Smooth muscle cell (in vitro differentiated cells): ENCODE measurements around the gene PATJ. TPM values are rescaled to one million over a fixed set of nuclear protein-coding genes. Genes with fewer than 3 reads are reported as not detected.

ENCODE experiments used
- DNase-seq: peaks from one replicate; lab custom pipeline; 2025; ENCODE audit not compliant: unreplicated experiment; lab: John Stamatoyannopoulos, UW
- H2AFZ ChIP-seq: fragments of 200-600 bp; sonication (generic); 2 replicates; pipeline ENCODE4 v1.6.0; 2016; ENCODE audit warnings: antibody characterized with exemption, low read depth, mild to moderate bottlenecking
- H3F3A ChIP-seq: fragments of 200-600 bp; sonication (generic); 2 replicates; pipeline ENCODE4 v1.6.0; 2017; ENCODE audit warnings: antibody characterized with exemption, low read depth
- H3K27ac ChIP-seq: fragments of 200-600 bp; sonication (generic); 2 replicates; pipeline ENCODE4 v1.5.1; 2016; ENCODE audit warnings: low read depth, mild to moderate bottlenecking
- H3K27me3 ChIP-seq: fragments of 200-600 bp; sonication (generic); 2 replicates; pipeline ENCODE4 v1.6.1; 2016; ENCODE audit warnings: low read depth, mild to moderate bottlenecking
- H3K36me3 ChIP-seq: fragments of 200-600 bp; sonication (generic); 2 replicates; pipeline ENCODE4 v1.5.1; 2016; ENCODE audit warnings: low read depth
- H3K4me1 ChIP-seq: fragments of 200-600 bp; sonication (generic); 2 replicates; pipeline ENCODE4 v1.5.1; 2016; ENCODE audit warnings: low read depth
- H3K4me2 ChIP-seq: fragments of 200-600 bp; sonication (generic); 2 replicates; pipeline ENCODE4 v1.6.0; 2016; ENCODE audit warnings: mild to moderate bottlenecking
- H3K4me3 ChIP-seq: fragments of 200-600 bp; sonication (generic); 2 replicates; pipeline ENCODE4 v1.5.1; 2016; ENCODE audit warnings: mild to moderate bottlenecking
- H3K79me2 ChIP-seq: fragments of 200-600 bp; sonication (generic); 2 replicates; pipeline ENCODE4 v1.6.0; 2016; ENCODE audit warnings: low read depth, mild to moderate bottlenecking
- H3K9ac ChIP-seq: fragments of 200-600 bp; sonication (generic); 2 replicates; pipeline ENCODE4 v1.6.0; 2016; ENCODE audit warnings: low read depth
- H3K9me3 ChIP-seq: fragments of 200-600 bp; sonication (generic); replicated peaks from 2 replicates; pipeline ENCODE4 v1.5.1; 2016; ENCODE audit warnings: low read depth
- H4K20me1 ChIP-seq: fragments of 200-600 bp; sonication (generic); 2 replicates; pipeline ENCODE4 v1.6.0; 2016; ENCODE audit warnings: low read depth
- CTCF ChIP-seq: fragments of 200-600 bp; sonication (generic); IDR thresholded peaks from 2 replicates; pipeline ENCODE4 v1.5.1; 2017; ENCODE audit warnings: borderline replicate concordance, mild to moderate bottlenecking, antibody characterized with exemption; ENCODE audit not compliant: insufficient read depth, poor library complexity, severe bottlenecking
- WGBS: methylation state at CpG from one replicate; pipeline ENCODE4 v1.1.7; 2016; ENCODE audit warnings: low lambda C conversion rate; 5-methylcytosine and 5-hydroxymethylcytosine counted together
- polyA plus RNA-seq: library from polyadenylated mRNA; unstranded; fragments of >200 nt; fragmentation: Nextera tagmentation; extraction: Ambion mirVana; gene quantifications from 2 replicates; pipeline ENCODE4 v1.2.1, GENCODE V29; 2016
- total RNA-seq: library from RNA; depleted of rRNA; stranded (reverse); fragments of >200 nt; gene quantifications from 2 replicates; pipeline ENCODE4 v1.2.3, GENCODE V29; 2014

PATJ gene
- total RNA-seq (12.3 and 28.6 TPM in 2 replicates), polyA plus RNA-seq (3.5 and 11.3 TPM in 2 replicates)

DNA sequence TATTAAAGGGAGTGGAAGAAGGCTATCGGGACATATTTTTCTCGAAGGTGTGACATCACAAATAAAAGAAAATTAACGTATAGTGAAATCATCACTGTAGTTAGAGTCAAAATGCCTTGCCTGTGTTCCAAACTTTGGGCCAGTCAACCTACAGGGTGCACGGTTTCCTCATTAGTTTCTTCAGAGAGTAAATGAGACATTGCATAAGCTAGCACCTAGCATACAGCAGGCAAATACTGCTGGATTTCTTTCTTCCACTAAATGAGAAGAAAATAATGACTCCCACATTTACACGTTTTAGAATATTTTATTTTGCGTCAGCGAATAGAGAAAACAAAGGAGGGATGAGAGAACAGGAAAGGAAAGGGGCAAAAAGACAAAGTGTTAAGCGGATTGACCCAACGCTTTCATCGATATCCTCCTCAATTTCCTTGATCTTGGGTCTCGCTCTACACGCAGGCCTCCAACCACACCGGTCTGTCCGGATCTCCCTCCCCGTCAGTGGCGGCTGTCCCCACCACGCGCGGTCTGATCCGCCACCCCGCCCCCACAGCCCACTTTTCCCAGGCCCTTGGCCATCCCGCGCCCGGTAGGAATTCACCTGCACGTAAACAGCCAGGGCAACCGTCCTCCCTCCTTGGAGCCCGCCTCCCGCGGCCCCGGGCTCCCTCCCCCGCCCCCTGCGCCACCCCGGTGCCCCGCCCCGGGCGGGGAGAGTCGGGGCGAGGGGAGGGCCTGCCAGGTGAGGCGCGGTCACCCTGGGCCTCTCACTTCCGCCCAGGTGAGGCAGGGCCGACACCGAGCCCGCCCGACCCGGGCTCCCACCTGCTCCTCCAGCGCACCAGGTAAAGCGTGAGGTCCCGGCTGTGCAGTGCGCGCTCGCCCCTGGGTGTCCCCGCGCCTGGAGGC, at the start of gene PATJ:
TSS of gene PATJ (plus strand) at position 770 of the 909 bp plus-strand sequence. CDS start 20,413 bp downstream, outside the sequence.
- no peaks in the 10 kb centered on the region for H4K20me1 ChIP-seq
- H3K9me3 ChIP-seq, result no peaks in the 10 kb centered on the region
- peak within 1 kb of the TSS; percentile 88 for H3K4me3 ChIP-seq
- H3K9ac ChIP-seq, result peak within 1 kb of the TSS; percentile 82
- DNase-seq, result no peak
- peak within 1 kb of the TSS; percentile 99 for H3K4me2 ChIP-seq
- peak within 1 kb of the TSS; percentile 52 for H3K27ac ChIP-seq
- no peaks in the 10 kb centered on the region for H3F3A ChIP-seq
- H3K79me2 ChIP-seq, result peaks cover 15% of the 10 kb centered on the region
- 11% methylated on average over 23 of the region's 54 CpGs for WGBS
- H3K27me3 ChIP-seq, result no peaks in the 10 kb centered on the region
- no peak for TF ChIP-seq CTCF
- no peaks in the 10 kb centered on the region for H3K36me3 ChIP-seq
- peaks cover 16% of the 10 kb centered on the region for H3K4me1 ChIP-seq
- peak within 1 kb of the TSS; percentile 100 for H2AFZ ChIP-seq

- TF ChIP-seq CTCF, result no peak
- Histone ChIP-seq H3K27me3 (no peaks in the 10 kb centered on the region), H3K4me1 (no peaks in the 10 kb centered on the region), H2AFZ (no peak overlapping the region), H3K4me2 (no peak overlapping the region), H3K27ac (no peak overlapping the region), H3F3A (peaks cover 3% of the 10 kb centered on the region), H3K79me2 (no peaks in the 10 kb centered on the region), H3K36me3 (peaks cover 17% of the 10 kb centered on the region), H3K9ac (no peak overlapping the region), H4K20me1 (peaks cover 4% of the 10 kb centered on the region), H3K4me3 (no peak overlapping the region), H3K9me3 (no peaks in the 10 kb centered on the region)
- 90% methylated on average over 3 of the region's 3 CpGs for whole genome bisulfite sequencing
- no peak for DNase-seq
Measured at GRCh38 chr1:61699911-61700851, 42.1 kb upstream of the PATJ start.

GRCh38 chr1:61708953-61709907, 33.0 kb upstream of the PATJ start:
- Histone ChIP-seq H3K27ac (no peak overlapping the region), H3K4me3 (no peak overlapping the region), H2AFZ (no peak overlapping the region), H3K4me1 (no peaks in the 10 kb centered on the region), H3K9ac (no peak overlapping the region), H3K4me2 (no peak overlapping the region), H4K20me1 (peaks cover 58% of the 10 kb centered on the region), H3K79me2 (no peaks in the 10 kb centered on the region), H3K36me3 (no peaks in the 10 kb centered on the region), H3K27me3 (no peaks in the 10 kb centered on the region), H3K9me3 (no peaks in the 10 kb centered on the region), H3F3A (no peaks in the 10 kb centered on the region)
- DNase-seq, result no peak
- no peak for TF ChIP-seq CTCF
- WGBS, result 74% methylated on average over 7 of the region's 7 CpGs
